ENCODE data around the gene TAB3. TPM values are rescaled to one million over a fixed set of nuclear protein-coding genes. Genes with fewer than 3 reads are reported as not detected.

Gene TAB3
- total RNA-seq, 1 donor from 2014 or later, result 12.6 TPM

- DNase-seq, result no peak
- intact Hi-C loops (cut with micrococcal nuclease), result no loop called here
- no peak for TF ChIP-seq CTCF (IDR thresholded peaks at IDR 0.05; ENCODE audit: borderline replicate concordance)
- no peaks in the 10 kb centered on the region for H3K9me3 ChIP-seq (replicated peaks)
- H3K4me1 ChIP-seq, result no peaks in the 10 kb centered on the region
- no peaks in the 10 kb centered on the region for H3K27me3 ChIP-seq (ENCODE audit: low read depth)
- H3K4me3 ChIP-seq, result no peak overlapping the region
- H3K36me3 ChIP-seq, result no peaks in the 10 kb centered on the region
- no peak overlapping the region for H3K27ac ChIP-seq (replicated peaks)
These were observed 12.7 kb downstream of the TAB3 start for GRCh38 chrX:30876367-30876766.

GRCh38 chrX:30875957-30876356 lies 13.1 kb downstream of the TAB3 start:
- no peak for TF ChIP-seq CTCF (IDR thresholded peaks at IDR 0.05; ENCODE audit: borderline replicate concordance)
- no peak overlapping the region for H3K27ac ChIP-seq (replicated peaks)

DNA sequence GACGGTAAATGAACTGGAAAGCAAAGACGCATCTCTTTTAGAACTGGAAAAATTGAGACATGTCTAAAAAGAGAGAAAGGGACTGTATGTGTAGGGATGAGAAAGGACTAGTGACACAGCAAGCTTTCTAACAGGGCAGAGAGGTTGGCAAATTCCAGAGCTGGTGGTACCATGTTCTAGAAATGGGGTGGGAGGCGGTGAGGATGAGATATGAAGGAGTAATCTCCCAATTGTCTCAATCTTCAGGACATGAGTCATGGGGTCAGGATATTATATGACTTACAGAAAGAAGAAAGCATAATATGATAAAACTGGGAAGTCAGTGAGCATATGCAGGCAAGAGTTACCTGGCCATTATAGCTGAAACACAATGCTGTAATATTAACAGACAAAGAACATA lies 14.2 kb downstream of the TAB3 start:
- H3K27me3 ChIP-seq (ENCODE audit: low read depth), result no peaks in the 10 kb centered on the region
- H3K9me3 ChIP-seq (replicated peaks), result no peaks in the 10 kb centered on the region
- H3K36me3 ChIP-seq, result no peaks in the 10 kb centered on the region
- TF ChIP-seq CTCF (IDR thresholded peaks at IDR 0.05; ENCODE audit: borderline replicate concordance), result no peak
- no peak overlapping the region for H3K4me3 ChIP-seq
- intact Hi-C loops (cut with micrococcal nuclease), result no loop called here
- no peaks in the 10 kb centered on the region for H3K4me1 ChIP-seq
- H3K27ac ChIP-seq (replicated peaks), result no peak overlapping the region
- no peak for DNase-seq

More at GRCh38 chrX:30875957-30876356, 13.1 kb downstream of the TAB3 start:
- DNase-seq, result no peak
- H3K9me3 ChIP-seq (replicated peaks), result no peaks in the 10 kb centered on the region
- intact Hi-C loops (cut with micrococcal nuclease), result no loop called here
- no peaks in the 10 kb centered on the region for H3K36me3 ChIP-seq
- no peaks in the 10 kb centered on the region for H3K27me3 ChIP-seq (ENCODE audit: low read depth)
- no peak overlapping the region for H3K4me3 ChIP-seq
- H3K4me1 ChIP-seq, result no peaks in the 10 kb centered on the region

DNA sequence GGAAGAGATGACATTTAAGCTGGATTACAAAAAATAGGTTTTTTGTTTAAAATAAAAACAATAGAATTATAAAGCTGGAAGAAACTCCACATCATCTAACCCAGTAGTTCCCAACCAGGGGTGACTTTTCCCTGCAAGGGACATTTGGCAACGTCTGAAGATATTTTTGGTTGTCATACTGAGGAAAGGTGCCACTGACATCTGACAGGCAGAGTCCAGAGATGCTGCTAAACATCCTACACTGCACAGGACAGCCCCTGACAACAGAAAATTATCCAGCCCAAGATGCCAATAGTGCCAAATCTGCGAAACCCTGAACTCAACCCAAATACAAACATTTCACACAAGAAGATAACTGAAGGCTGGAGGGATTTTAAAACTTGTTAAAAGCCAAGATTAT lies 18.5 kb downstream of the TAB3 start:
- peaks cover 6% of the 10 kb centered on the region for H3K36me3 ChIP-seq
- intact Hi-C loops (cut with micrococcal nuclease), result no loop called here
- TF ChIP-seq CTCF (IDR thresholded peaks at IDR 0.05; ENCODE audit: borderline replicate concordance), result no peak
- H3K4me1 ChIP-seq, result no peaks in the 10 kb centered on the region
- H3K27me3 ChIP-seq (ENCODE audit: low read depth), result no peaks in the 10 kb centered on the region
- H3K9me3 ChIP-seq (replicated peaks), result no peaks in the 10 kb centered on the region
- no peak overlapping the region for H3K27ac ChIP-seq (replicated peaks)
- DNase-seq, result no peak
- no peak overlapping the region for H3K4me3 ChIP-seq

GRCh38 chrX:30865612-30866011 lies 23.4 kb downstream of the TAB3 start:
- no peak overlapping the region for H3K27ac ChIP-seq (replicated peaks)
- DNase-seq, result no peak
- H3K4me3 ChIP-seq, result no peak overlapping the region
- no peak for TF ChIP-seq CTCF (IDR thresholded peaks at IDR 0.05; ENCODE audit: borderline replicate concordance)
- H3K9me3 ChIP-seq (replicated peaks), result no peaks in the 10 kb centered on the region
- H3K27me3 ChIP-seq (ENCODE audit: low read depth), result no peaks in the 10 kb centered on the region
- intact Hi-C loops (cut with micrococcal nuclease), result no loop called here
- H3K4me1 ChIP-seq, result no peaks in the 10 kb centered on the region
- peaks cover 6% of the 10 kb centered on the region for H3K36me3 ChIP-seq

DNA sequence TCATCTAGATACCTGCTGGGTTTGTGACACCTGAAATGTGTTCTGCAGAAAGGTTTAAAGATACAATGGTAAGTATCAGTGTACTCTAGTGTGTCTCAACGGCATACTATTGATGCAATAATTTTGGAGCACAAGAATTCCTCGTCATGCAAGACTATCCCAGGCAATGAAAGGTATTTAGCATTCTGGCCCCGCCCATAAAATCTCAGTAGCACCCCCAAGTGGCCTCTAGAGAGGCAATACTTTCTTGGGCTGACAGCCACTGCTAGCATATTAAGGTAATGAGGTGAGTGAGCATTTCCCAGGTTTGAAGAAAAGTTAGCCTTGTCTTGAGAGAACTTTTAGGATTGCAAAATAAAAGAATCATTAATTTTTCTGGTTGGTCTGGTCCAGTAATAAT lies 24.0 kb downstream of the TAB3 start:
- Histone ChIP-seq H3K4me1 (no peaks in the 10 kb centered on the region), H3K27ac (replicated peaks) (peak overlapping the region; percentile 16), H3K4me3 (no peak overlapping the region), H3K27me3 (ENCODE audit: low read depth) (no peaks in the 10 kb centered on the region), H3K36me3 (peaks cover 6% of the 10 kb centered on the region), H3K9me3 (replicated peaks) (no peaks in the 10 kb centered on the region)
- intact Hi-C loops (cut with micrococcal nuclease), result no loop called here
- DNase-seq, result no peak
- TF ChIP-seq CTCF (IDR thresholded peaks at IDR 0.05; ENCODE audit: borderline replicate concordance), result no peak
